Endothelial cell of umbilical vein (primary cell): Measurements from ENCODE around the gene MUTYH. TPM values are rescaled to one million over a fixed set of nuclear protein-coding genes. Genes with fewer than 3 reads are reported as not detected.

Source experiments
- BruUV-seq: library from RNA; stranded (reverse); fragments of 400-500 nt; replicated peaks from 2 replicates; lab custom pipeline; 2021; lab: Mats Ljungman, UMichigan
- CTCF ChIA-PET: fragments of 300-600, 350-600 bp; sonication (Branson Sonifier 250); formaldehyde crosslinking; loops from one replicate; lab custom pipeline; 2021; ENCODE audit warnings: antibody characterized with exemption, inconsistent platforms; lab: Charles Lee
- POLR2A ChIA-PET: fragments of 300-600, 350-600 bp; sonication (Branson Sonifier 250); formaldehyde crosslinking; loops from one replicate; lab custom pipeline; 2021; ENCODE audit warnings: antibody characterized with exemption, inconsistent platforms; lab: Charles Lee
- DNase-seq: peaks from one replicate; pipeline ENCODE4 v3.0.0-alpha.2; 2011; ENCODE audit warnings: low read depth, low spot score
- FAIRE-seq: peaks from 2 replicates; lab custom pipeline; 2011; peaks lifted over from hg19 to GRCh38; lab: Jason Lieb, UNC
- H2AFZ ChIP-seq: 2 replicates; pipeline ENCODE4 v1.6.0; 2012; ENCODE audit warnings: low read depth, low read length, control low read depth, inconsistent platforms
- H3K27ac ChIP-seq: 2 replicates; pipeline ENCODE4 v1.5.1; 2011; ENCODE audit warnings: low read depth, mild to moderate bottlenecking, control low read depth, low read length, moderate library complexity; ENCODE audit not compliant: insufficient read depth
- H3K27me3 ChIP-seq, 2 experiments: 2 replicates each; pipeline versions ENCODE4 v1.6.0 to v1.6.1; 2011; ENCODE audit warnings: low read length in 2 of 2, mixed read lengths in 1 of 2; ENCODE audit not compliant: control insufficient read depth in 2 of 2, insufficient read depth in 2 of 2
- H3K36me3 ChIP-seq, 2 experiments: 2 replicates in 1 of 2; 3 replicates in 1 of 2; pipeline ENCODE4 v1.5.1; 2011; ENCODE audit warnings: low read length in 2 of 2, mild to moderate bottlenecking in 1 of 2, moderate library complexity in 1 of 2; ENCODE audit not compliant: control insufficient read depth in 2 of 2, insufficient read depth in 2 of 2; ENCODE audit errors: extremely low read depth in 1 of 2
- H3K4me1 ChIP-seq: 3 replicates; pipeline ENCODE4 v1.5.1; 2011; ENCODE audit warnings: mild to moderate bottlenecking, low read length; ENCODE audit not compliant: control insufficient read depth, insufficient read depth; ENCODE audit errors: extremely low read depth
- H3K4me2 ChIP-seq: 2 replicates; pipeline ENCODE4 v1.6.1; 2011; ENCODE audit warnings: low read length, control low read depth, mixed read lengths; ENCODE audit not compliant: insufficient read depth
- H3K4me3 ChIP-seq, 3 experiments: fragments of 200-600 bp in 1 of 3; sonication (generic), shearing (Covaris generic) in 1 of 3; replicated peaks in 1 of 3; 2 replicates each; pipeline ENCODE4 v1.5.1; 2011 to 2016; ENCODE audit warnings: control low read depth in 3 of 3, low read length in 3 of 3, mild to moderate bottlenecking in 2 of 3, inconsistent platforms in 1 of 3, low read depth in 1 of 3, moderate library complexity in 1 of 3; ENCODE audit not compliant: insufficient read depth in 1 of 3
- H3K79me2 ChIP-seq: 2 replicates; pipeline ENCODE4 v1.6.0; 2012; ENCODE audit warnings: low read length, inconsistent platforms; ENCODE audit not compliant: control insufficient read depth, insufficient read depth
- H3K9ac ChIP-seq: replicated peaks from 2 replicates; pipeline ENCODE3; 2011; ENCODE audit warnings: low read length, control low read depth; ENCODE audit not compliant: insufficient read depth; ENCODE audit errors: extremely low read depth
- H3K9me1 ChIP-seq: replicated peaks from 3 replicates; pipeline ENCODE4 v1.6.0; 2011; ENCODE audit warnings: mild to moderate bottlenecking, low read length; ENCODE audit not compliant: control insufficient read depth, insufficient read depth; ENCODE audit errors: extremely low read depth
- H3K9me3 ChIP-seq: replicated peaks from 2 replicates; pipeline ENCODE4 v1.5.1; 2012; ENCODE audit warnings: low read length, inconsistent platforms; ENCODE audit not compliant: control insufficient read depth, insufficient read depth
- H4K20me1 ChIP-seq: replicated peaks from 2 replicates; pipeline ENCODE3; 2011; ENCODE audit warnings: mild to moderate bottlenecking, low read length; ENCODE audit not compliant: control insufficient read depth, insufficient read depth; ENCODE audit errors: extremely low read depth
- EZH2 ChIP-seq: IDR thresholded peaks from 2 replicates; pipeline ENCODE4 v1.6.1; 2012; ENCODE audit warnings: borderline replicate concordance, low read depth, mild to moderate bottlenecking, moderate library complexity, low read length, inconsistent platforms; ENCODE audit not compliant: severe bottlenecking
- FOS ChIP-seq: IDR thresholded peaks from 2 replicates; pipeline ENCODE4 v1.6.1; 2011; ENCODE audit warnings: mild to moderate bottlenecking, low read length, moderate library complexity, borderline replicate concordance; ENCODE audit not compliant: insufficient read depth
- JUN ChIP-seq: IDR thresholded peaks from 2 replicates; pipeline ENCODE4 v1.6.1; 2011; ENCODE audit warnings: borderline replicate concordance, low read depth; ENCODE audit not compliant: insufficient read length, insufficient read depth
- MAX ChIP-seq: IDR thresholded peaks from 2 replicates; pipeline ENCODE4 v1.6.1; 2011; ENCODE audit not compliant: insufficient read depth, insufficient read length
- POLR2A ChIP-seq: IDR thresholded peaks from 2 replicates; pipeline ENCODE4 v1.6.1; 2012; ENCODE audit warnings: low read depth, mild to moderate bottlenecking, control low read depth, low read length
- POLR2AphosphoS5 ChIP-seq: IDR thresholded peaks from 2 replicates; pipeline ENCODE4 v1.6.1; 2012; ENCODE audit warnings: low read depth, mild to moderate bottlenecking, control low read depth, low read length, moderate library complexity; ENCODE audit not compliant: insufficient read depth
- dilution Hi-C: fragments of 300-500 bp; cut with MboI; formaldehyde crosslinking; loops from one replicate; pipeline ENCODE4 v1.15.0; 2019; ENCODE audit warnings: low sequenced_read_pairs; ENCODE audit not compliant: extremely low pct_ligation_motif_present
- intact Hi-C: fragments of 100-400 bp; cut with micrococcal nuclease; formaldehyde crosslinking; loops from one replicate; pipeline ENCODE4 v1.10.0; 2022
- polyA plus RNA-seq, 4 experiments: library from polyadenylated mRNA; depleted of rRNA in 3 of 4; stranded (reverse) in 3 of 4; unstranded in 1 of 4; fragments of >200 nt; gene quantifications; 2 replicates each; pipeline versions ENCODE4 v1.2.1 to v1.2.3, GENCODE V29; 2011 to 2012; ENCODE audit warnings: missing spikeins in 1 of 4
- total RNA-seq: library from RNA; stranded (reverse); gene quantifications from 2 replicates; pipeline ENCODE4 v1.2.3, GENCODE V29; 2021

The MUTYH gene
- total and polyA plus RNA-seq, 2 donors (not counting 3 experiments of a cell fraction or from before 2014, with no cell fraction given), result 12.3 to 16.6 TPM

- intact Hi-C loops, result no loop called here
- H3K27ac ChIP-seq, result no peak overlapping the region
- no peak overlapping the region for H3K9ac ChIP-seq
- H3K4me3 ChIP-seq, result no peak overlapping the region
- H3K27me3 ChIP-seq, result peaks cover 0 to 2% of the 10 kb centered on the region in 2 experiments
- TF ChIP-seq JUN, result no peak
- TF ChIP-seq POLR2A, result no peak
- POLR2A ChIA-PET, result no interaction called here
- BruUV-seq, result no TSS peak
- H3K9me3 ChIP-seq, result no peaks in the 10 kb centered on the region
- H2AFZ ChIP-seq, result no peak overlapping the region
- CTCF ChIA-PET, result interaction anchor here (1.1 to 1.6 kb wide), 3 partner anchors 9 to 17 kb away, joined by 3 to 6 read pairs (median 4); no protein-coding TSS in a partner anchor
- DNase-seq (no peak), FAIRE-seq (no peak)
- H3K4me2 ChIP-seq, result no peak overlapping the region
- no peaks in the 10 kb centered on the region for H3K36me3 ChIP-seq
- dilution Hi-C loops, result no loop called here
- no peaks in the 10 kb centered on the region for H3K9me1 ChIP-seq
- H3K79me2 ChIP-seq, result no peaks in the 10 kb centered on the region
- no peaks in the 10 kb centered on the region for H4K20me1 ChIP-seq
- no peaks in the 10 kb centered on the region for H3K4me1 ChIP-seq
Measured at GRCh38 chr1:45319761-45320160, 20.5 kb downstream of the MUTYH start.

- dilution Hi-C loops (no loop called here), intact Hi-C loops (no loop called here)
- H2AFZ ChIP-seq, result no peak overlapping the region
- POLR2A ChIA-PET, result no interaction called here
- H3K9ac ChIP-seq, result no peak overlapping the region
- H3K4me2 ChIP-seq, result no peak overlapping the region
- peaks cover 0 to 2% of the 10 kb centered on the region in 2 experiments for H3K27me3 ChIP-seq
- no peak overlapping the region for H3K27ac ChIP-seq
- H3K36me3 ChIP-seq, result no peaks in the 10 kb centered on the region
- no peaks in the 10 kb centered on the region for H3K4me1 ChIP-seq
- H3K4me3 ChIP-seq, result no peak overlapping the region
- CTCF ChIA-PET, result no interaction called here
- H3K9me3 ChIP-seq, result no peaks in the 10 kb centered on the region
- TF ChIP-seq MAX, result no peak
- TF ChIP-seq POLR2AphosphoS5, result no peak
- no peak for TF ChIP-seq EZH2
- TF ChIP-seq FOS, result no peak
- no peak for TF ChIP-seq POLR2A
- FAIRE-seq, result no peak
- no peaks in the 10 kb centered on the region for H3K79me2 ChIP-seq
- no TSS peak for BruUV-seq
- H4K20me1 ChIP-seq, result no peaks in the 10 kb centered on the region
- DNase-seq, result no peak
- no peaks in the 10 kb centered on the region for H3K9me1 ChIP-seq
Measured at GRCh38 chr1:45317166-45317565, 23.1 kb downstream of the MUTYH start.
